ENCODE results near the gene TADA3. TPM values are rescaled to one million over a fixed set of nuclear protein-coding genes. Genes with fewer than 3 reads are reported as not detected.

TADA3 gene
- total and polyA plus RNA-seq, 2 donors (not counting 1 experiment from before 2014, with no cell fraction given) = 51.2 to 87.9 TPM

- Histone ChIP-seq H3K9me3 (ENCODE audit: control insufficient read depth, insufficient read depth, low read depth, low read length) (no peaks in the 10 kb centered on the region), H3K9ac (ENCODE audit: insufficient read depth, low read length) (no peak overlapping the region), H3K27ac (ENCODE audit: insufficient read depth, low read length) (no peak overlapping the region), H3K27me3 (ENCODE audit: control insufficient read depth, insufficient read depth, low read length) (no peaks in the 10 kb centered on the region), H3K4me3 (replicated peaks in 1 of 4; ENCODE audit: control extremely low read depth in 1 of 4, insufficient read depth in 1 of 4, low read depth in 3 of 4, low read length in 4 of 4) (no peak overlapping the region), H3K4me2 (ENCODE audit: extremely low read depth, insufficient read depth, low read length) (no peak overlapping the region), H3K4me1 (ENCODE audit: control insufficient read depth, extremely low read depth, insufficient read depth, low read length) (no peaks in the 10 kb centered on the region), H3K79me2 (ENCODE audit: control insufficient read depth, insufficient read depth, low read length) (no peaks in the 10 kb centered on the region), H4K20me1 (ENCODE audit: control insufficient read depth, extremely low read depth, insufficient read depth, low read length) (no peaks in the 10 kb centered on the region), H2AFZ (ENCODE audit: low read length) (no peak overlapping the region), H3K36me3 (ENCODE audit: control insufficient read depth, insufficient read depth, low read length) (no peaks in the 10 kb centered on the region)
- DNase-seq (ENCODE audit: low read depth in 2 of 2) = no peak
- TF ChIP-seq EZH2 (IDR thresholded peaks at IDR 0.05; ENCODE audit: low read length, missing control alignments) = no peak
- TF ChIP-seq CTCF (conservative IDR thresholded peaks at IDR 0.05 in 1 of 2, IDR thresholded peaks at IDR 0.05 in 1 of 2; ENCODE audit: low read depth in 1 of 2, low read length in 2 of 2) = no peak
Measured at GRCh38 chr3:9820543-9820942, 28.3 kb upstream of the TADA3 start.

DNA sequence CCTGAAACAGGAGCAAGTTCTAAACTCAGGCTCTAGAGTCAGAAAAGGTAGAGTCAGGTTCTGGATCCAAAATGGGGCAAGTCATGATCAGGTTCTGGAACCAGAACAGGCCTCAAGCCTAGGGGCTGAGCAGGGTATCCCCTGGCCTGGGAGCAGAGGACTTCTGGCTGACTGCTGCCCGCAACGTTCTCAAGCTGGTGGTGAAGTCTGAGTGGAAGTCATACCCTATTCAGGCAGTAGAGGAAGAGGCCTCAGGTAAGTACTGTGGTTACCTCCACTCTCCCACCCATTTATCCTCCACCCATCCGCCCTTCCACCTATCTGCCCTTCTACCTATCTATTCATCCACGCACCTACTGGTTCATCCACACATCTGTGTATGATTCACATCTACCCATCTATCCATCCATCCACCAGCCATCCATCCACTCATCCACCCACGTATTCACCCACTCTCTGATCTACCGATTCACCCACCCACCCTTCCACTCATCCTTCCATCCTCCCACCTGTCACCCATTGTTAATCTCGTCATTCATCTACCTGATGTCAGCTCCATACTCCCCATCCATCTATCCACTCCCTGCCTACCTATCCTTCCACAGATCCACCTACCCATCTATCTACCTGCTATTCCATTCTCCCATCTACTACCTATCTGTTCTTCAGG is 26.5 kb upstream of the TADA3 start:
- Histone ChIP-seq H3K27ac (ENCODE audit: insufficient read depth, low read length) (no peak overlapping the region), H2AFZ (ENCODE audit: low read length) (no peak overlapping the region), H3K4me3 (replicated peaks in 1 of 4; ENCODE audit: control extremely low read depth in 1 of 4, insufficient read depth in 1 of 4, low read depth in 3 of 4, low read length in 4 of 4) (no peak overlapping the region), H3K4me1 (ENCODE audit: control insufficient read depth, extremely low read depth, insufficient read depth, low read length) (no peaks in the 10 kb centered on the region), H3K4me2 (ENCODE audit: extremely low read depth, insufficient read depth, low read length) (no peak overlapping the region), H3K9ac (ENCODE audit: insufficient read depth, low read length) (no peak overlapping the region), H3K36me3 (ENCODE audit: control insufficient read depth, insufficient read depth, low read length) (no peaks in the 10 kb centered on the region), H4K20me1 (ENCODE audit: control insufficient read depth, extremely low read depth, insufficient read depth, low read length) (no peaks in the 10 kb centered on the region), H3K27me3 (ENCODE audit: control insufficient read depth, insufficient read depth, low read length) (no peaks in the 10 kb centered on the region), H3K79me2 (ENCODE audit: control insufficient read depth, insufficient read depth, low read length) (no peaks in the 10 kb centered on the region), H3K9me3 (ENCODE audit: control insufficient read depth, insufficient read depth, low read depth, low read length) (no peaks in the 10 kb centered on the region)
- TF ChIP-seq CTCF (conservative IDR thresholded peaks at IDR 0.05 in 1 of 2, IDR thresholded peaks at IDR 0.05 in 1 of 2; ENCODE audit: low read depth in 1 of 2, low read length in 2 of 2) (no peak), EZH2 (IDR thresholded peaks at IDR 0.05; ENCODE audit: low read length, missing control alignments) (no peak)
- DNase-seq (ENCODE audit: low read depth in 2 of 2) = no peak

DNA sequence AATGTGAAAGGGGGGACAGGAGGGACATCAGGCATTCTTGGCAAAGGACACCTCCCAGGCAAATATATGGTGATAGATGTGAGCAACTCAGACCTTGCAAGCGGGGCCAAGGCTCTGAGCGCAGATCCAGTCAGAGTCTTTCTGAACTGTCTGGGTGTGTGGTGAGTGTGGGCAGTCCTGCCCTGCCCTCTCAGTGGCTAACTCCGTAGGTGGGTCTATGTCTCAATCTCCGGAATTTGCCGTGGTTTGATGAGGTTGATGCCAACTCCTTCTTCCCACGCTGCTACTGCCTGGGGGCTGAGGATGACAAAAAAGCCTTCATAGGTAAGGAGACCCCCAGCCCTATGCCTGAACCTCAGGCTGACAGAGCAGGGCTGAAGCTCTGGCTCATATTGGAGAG is 25.2 kb upstream of the TADA3 start:
- H2AFZ ChIP-seq (ENCODE audit: low read length) = no peak overlapping the region
- TF ChIP-seq CTCF (conservative IDR thresholded peaks at IDR 0.05 in 1 of 2, IDR thresholded peaks at IDR 0.05 in 1 of 2; ENCODE audit: low read depth in 1 of 2, low read length in 2 of 2) (no peak), EZH2 (IDR thresholded peaks at IDR 0.05; ENCODE audit: low read length, missing control alignments) (no peak)
- H3K4me1 ChIP-seq (ENCODE audit: control insufficient read depth, extremely low read depth, insufficient read depth, low read length) = no peaks in the 10 kb centered on the region
- DNase-seq (ENCODE audit: low read depth in 2 of 2) = peak in 1 of 2 donors; percentile 41
- H3K9ac ChIP-seq (ENCODE audit: insufficient read depth, low read length) = no peak overlapping the region
- no peaks in the 10 kb centered on the region for H4K20me1 ChIP-seq (ENCODE audit: control insufficient read depth, extremely low read depth, insufficient read depth, low read length)
- no peak overlapping the region for H3K4me2 ChIP-seq (ENCODE audit: extremely low read depth, insufficient read depth, low read length)
- no peak overlapping the region for H3K27ac ChIP-seq (ENCODE audit: insufficient read depth, low read length)
- no peak overlapping the region for H3K4me3 ChIP-seq (replicated peaks in 1 of 4; ENCODE audit: control extremely low read depth in 1 of 4, insufficient read depth in 1 of 4, low read depth in 3 of 4, low read length in 4 of 4)
- no peaks in the 10 kb centered on the region for H3K9me3 ChIP-seq (ENCODE audit: control insufficient read depth, insufficient read depth, low read depth, low read length)
- H3K27me3 ChIP-seq (ENCODE audit: control insufficient read depth, insufficient read depth, low read length) = no peaks in the 10 kb centered on the region
- no peaks in the 10 kb centered on the region for H3K36me3 ChIP-seq (ENCODE audit: control insufficient read depth, insufficient read depth, low read length)
- no peaks in the 10 kb centered on the region for H3K79me2 ChIP-seq (ENCODE audit: control insufficient read depth, insufficient read depth, low read length)

Data from fibroblast of lung (primary cell).